Esophagus squamous epithelium (tissue), 5 donors: ENCODE results near the gene MORN5. TPM values are rescaled to one million over a fixed set of nuclear protein-coding genes. Genes with fewer than 3 reads are reported as not detected.

ENCODE experiments used
- DNase-seq: peaks from one replicate; lab custom pipeline; 2025; lab: John Stamatoyannopoulos, UW
- H3K27ac ChIP-seq, 4 donors: fragments of 200-600 bp; sonication (generic); one replicate each; pipeline ENCODE4 v1.5.1; 2016 to 2019; ENCODE audit warnings: mild to moderate bottlenecking in 1 of 4
- H3K27me3 ChIP-seq, 4 donors: fragments of 200-600 bp; sonication (generic); 1 replicate in 3 of 4; 2 replicates in 1 of 4; pipeline versions ENCODE4 v1.5.1 to v1.6.0; 2017 to 2021; ENCODE audit warnings: antibody characterized with exemption in 1 of 4
- H3K36me3 ChIP-seq, 3 donors: fragments of 200-600 bp; sonication (generic); one replicate each; pipeline ENCODE4 v1.5.1; 2016 to 2019
- H3K4me1 ChIP-seq, 3 donors: fragments of 200-600 bp; sonication (generic); one replicate each; pipeline ENCODE4 v1.5.1; 2017 to 2019
- H3K4me3 ChIP-seq, 4 donors: fragments of 200-600 bp; sonication (generic); 1 replicate in 3 of 4; 2 replicates in 1 of 4; pipeline ENCODE4 v1.5.1; 2016 to 2019; ENCODE audit warnings: mild to moderate bottlenecking in 2 of 4, moderate library complexity in 1 of 4
- H3K9me3 ChIP-seq, 3 donors: fragments of 200-600 bp; sonication (generic); one replicate each; pipeline ENCODE4 v1.5.1; 2016 to 2019
- POLR2A ChIP-seq, 4 donors: fragments of 450-650 bp; IDR thresholded peaks; one replicate each; pipeline ENCODE4 v1.6.1; 2017; ENCODE audit warnings: antibody characterized with exemption in 4 of 4, mild to moderate bottlenecking in 4 of 4, moderate library complexity in 3 of 4
- WGBS, 2 donors: methylation state at CpG; one replicate each; pipeline ENCODE4 v1.1.5; 2018; 5-methylcytosine and 5-hydroxymethylcytosine counted together
- intact Hi-C: fragments of 100-400 bp; cut with DNase I; formaldehyde crosslinking; loops from one replicate; pipeline ENCODE4 v1.15.0; 2022
- total RNA-seq, 4 donors: library from RNA; depleted of rRNA; stranded (reverse); fragments of >200 nt; gene quantifications; one replicate each; pipeline ENCODE4 v1.1.0, GENCODE V29; 2016
- TF ChIP-seq, protein P1 (sequence below), 6 experiments: fragments of 450-650 bp in 4 of 6; fragments of 200-600 bp in 2 of 6; sonication (generic) in 2 of 6; IDR thresholded peaks; one replicate each; pipeline ENCODE4 v1.5.1; 2016 to 2019; ENCODE audit warnings: antibody characterized with exemption in 6 of 6, mild to moderate bottlenecking in 4 of 6, moderate library complexity in 4 of 6
- donor health status: DM: yes; HTN: yes; CAD: no.

MORN5 gene
- total RNA-seq, 4 donors from 2014 or later, result not detected

DNA sequence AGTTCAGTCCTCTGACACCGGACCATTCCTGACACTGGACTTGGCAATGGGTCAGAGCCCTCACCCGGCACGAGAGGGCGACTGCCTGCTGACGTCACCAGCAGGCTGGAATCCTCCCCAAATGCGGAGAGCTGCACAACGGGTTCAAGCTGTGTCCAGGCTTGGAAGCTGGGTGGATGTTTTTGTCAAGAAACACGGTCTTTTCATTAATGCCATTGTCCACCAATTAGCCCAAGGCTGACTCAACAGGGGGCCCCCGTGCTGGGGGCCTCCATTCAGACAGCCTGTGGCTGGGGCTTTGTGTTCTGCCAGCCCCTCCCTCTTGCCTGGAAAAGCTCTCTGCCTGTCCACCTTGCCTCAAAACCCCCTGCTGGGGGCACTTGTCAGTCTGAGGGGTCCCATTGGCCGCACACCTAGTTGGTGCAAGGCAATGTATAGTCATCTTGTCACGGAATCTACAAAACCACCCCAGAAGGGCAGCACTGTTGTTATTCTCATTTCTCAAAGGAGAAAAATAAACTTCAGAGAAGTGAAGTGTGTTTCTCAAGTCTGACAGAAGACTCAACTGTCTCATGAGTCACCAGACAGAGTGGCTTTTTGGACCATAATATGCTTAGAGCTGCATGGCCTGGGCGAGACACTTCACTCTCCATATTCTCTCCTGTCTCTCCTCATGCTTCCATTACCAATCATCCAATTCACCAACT is 24.7 kb upstream of the MORN5 start:
- Histone ChIP-seq H3K36me3 (no peaks in the 10 kb centered on the region), H3K27me3 (peaks cover 0 to 9% (median 0%) of the 10 kb centered on the region in 4 donors), H3K9me3 (no peaks in the 10 kb centered on the region), H3K4me1 (peaks cover 0 to 23% (median 0%) of the 10 kb centered on the region in 3 donors), H3K4me3 (no peak overlapping the region), H3K27ac (peak overlapping the region in 1 of 4 donors; percentile 22)
- WGBS, 2 donors, result 39 to 62% methylated on average over 3 to 6 of the region's 12 CpGs
- no peak for DNase-seq
- TF ChIP-seq POLR2A (IDR thresholded peaks at IDR 0.05), result no peak
- TF ChIP-seq, protein P1, sequence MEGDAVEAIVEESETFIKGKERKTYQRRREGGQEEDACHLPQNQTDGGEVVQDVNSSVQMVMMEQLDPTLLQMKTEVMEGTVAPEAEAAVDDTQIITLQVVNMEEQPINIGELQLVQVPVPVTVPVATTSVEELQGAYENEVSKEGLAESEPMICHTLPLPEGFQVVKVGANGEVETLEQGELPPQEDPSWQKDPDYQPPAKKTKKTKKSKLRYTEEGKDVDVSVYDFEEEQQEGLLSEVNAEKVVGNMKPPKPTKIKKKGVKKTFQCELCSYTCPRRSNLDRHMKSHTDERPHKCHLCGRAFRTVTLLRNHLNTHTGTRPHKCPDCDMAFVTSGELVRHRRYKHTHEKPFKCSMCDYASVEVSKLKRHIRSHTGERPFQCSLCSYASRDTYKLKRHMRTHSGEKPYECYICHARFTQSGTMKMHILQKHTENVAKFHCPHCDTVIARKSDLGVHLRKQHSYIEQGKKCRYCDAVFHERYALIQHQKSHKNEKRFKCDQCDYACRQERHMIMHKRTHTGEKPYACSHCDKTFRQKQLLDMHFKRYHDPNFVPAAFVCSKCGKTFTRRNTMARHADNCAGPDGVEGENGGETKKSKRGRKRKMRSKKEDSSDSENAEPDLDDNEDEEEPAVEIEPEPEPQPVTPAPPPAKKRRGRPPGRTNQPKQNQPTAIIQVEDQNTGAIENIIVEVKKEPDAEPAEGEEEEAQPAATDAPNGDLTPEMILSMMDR (IDR thresholded peaks at IDR 0.05), result no peak
- intact Hi-C loops, result no loop called here

DNA sequence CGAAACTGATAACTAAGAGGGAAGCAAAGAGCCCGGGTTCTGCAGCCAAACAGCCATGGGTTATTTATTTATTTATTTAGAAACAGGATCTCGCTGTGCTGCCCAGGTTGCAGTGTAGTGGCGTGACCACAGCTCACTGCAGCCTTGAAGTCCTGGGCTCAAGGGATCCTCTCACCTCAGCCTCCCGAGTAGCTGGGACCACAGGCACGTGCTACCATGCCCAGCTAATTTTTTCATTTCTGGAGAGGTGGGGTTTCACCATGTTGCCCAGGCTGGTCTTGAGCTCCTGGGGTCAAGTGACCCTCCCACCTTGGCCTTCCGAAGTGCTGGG is 24.2 kb upstream of the MORN5 start:
- H3K4me3 ChIP-seq, result no peak overlapping the region
- DNase-seq, result no peak
- 83 to 98% methylated on average over 4 to 7 of the region's 7 CpGs for WGBS, 2 donors
- H3K27me3 ChIP-seq, result peaks cover 0 to 9% (median 0%) of the 10 kb centered on the region in 4 donors
- peaks cover 0 to 23% (median 0%) of the 10 kb centered on the region in 3 donors for H3K4me1 ChIP-seq
- intact Hi-C loops, result no loop called here
- no peak for TF ChIP-seq POLR2A (IDR thresholded peaks at IDR 0.05)
- TF ChIP-seq, protein P1 (IDR thresholded peaks at IDR 0.05), result no peak
- no peak overlapping the region for H3K27ac ChIP-seq
- H3K36me3 ChIP-seq, result no peaks in the 10 kb centered on the region
- no peaks in the 10 kb centered on the region for H3K9me3 ChIP-seq

DNA sequence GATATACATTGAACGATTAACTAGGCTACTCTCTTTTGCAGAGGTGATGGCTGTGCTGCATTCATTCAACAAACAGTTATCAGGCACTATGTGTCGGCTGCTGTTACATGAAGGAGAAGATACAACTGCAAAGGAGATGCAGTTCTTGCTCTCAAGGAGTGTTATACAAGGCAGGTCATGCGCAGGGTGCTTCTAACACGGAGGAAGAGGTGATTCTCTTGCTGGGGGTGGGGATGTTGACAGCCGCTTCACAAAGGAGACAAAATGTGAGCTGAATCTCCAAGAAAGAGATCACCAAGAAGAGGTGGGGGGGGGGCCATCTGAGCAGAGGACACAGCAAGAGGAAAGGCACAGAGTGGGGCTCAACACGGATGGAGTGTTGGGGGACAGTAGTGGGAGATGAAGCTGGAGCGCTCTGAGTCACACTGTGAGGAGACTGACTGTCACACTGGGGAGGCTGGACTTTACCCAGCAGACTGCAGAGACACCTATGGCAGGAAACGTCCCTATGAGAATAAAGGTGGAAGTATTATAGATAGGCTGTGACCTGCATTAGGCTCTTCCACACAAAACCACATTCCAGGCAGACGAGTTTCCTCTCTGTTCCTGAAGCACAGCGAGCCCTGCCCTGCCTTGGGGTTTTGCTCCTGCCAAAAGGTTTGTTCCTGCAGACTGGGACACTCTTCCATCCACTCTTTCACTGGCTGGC is 21.0 kb upstream of the MORN5 start:
- TF ChIP-seq POLR2A (IDR thresholded peaks at IDR 0.05), result no peak
- TF ChIP-seq, protein P1 (IDR thresholded peaks at IDR 0.05), result no peak
- peaks cover 0 to 27% (median 0%) of the 10 kb centered on the region in 3 donors for H3K36me3 ChIP-seq
- intact Hi-C loops, result no loop called here
- H3K4me1 ChIP-seq, result peaks cover 0 to 15% (median 0%) of the 10 kb centered on the region in 3 donors
- H3K4me3 ChIP-seq, result no peak overlapping the region
- H3K9me3 ChIP-seq, result no peaks in the 10 kb centered on the region
- no peaks in the 10 kb centered on the region for H3K27me3 ChIP-seq
- WGBS, 2 donors, result 68 to 70% methylated on average over 10 of the region's 10 CpGs
- no peak overlapping the region for H3K27ac ChIP-seq
- no peak for DNase-seq

DNA sequence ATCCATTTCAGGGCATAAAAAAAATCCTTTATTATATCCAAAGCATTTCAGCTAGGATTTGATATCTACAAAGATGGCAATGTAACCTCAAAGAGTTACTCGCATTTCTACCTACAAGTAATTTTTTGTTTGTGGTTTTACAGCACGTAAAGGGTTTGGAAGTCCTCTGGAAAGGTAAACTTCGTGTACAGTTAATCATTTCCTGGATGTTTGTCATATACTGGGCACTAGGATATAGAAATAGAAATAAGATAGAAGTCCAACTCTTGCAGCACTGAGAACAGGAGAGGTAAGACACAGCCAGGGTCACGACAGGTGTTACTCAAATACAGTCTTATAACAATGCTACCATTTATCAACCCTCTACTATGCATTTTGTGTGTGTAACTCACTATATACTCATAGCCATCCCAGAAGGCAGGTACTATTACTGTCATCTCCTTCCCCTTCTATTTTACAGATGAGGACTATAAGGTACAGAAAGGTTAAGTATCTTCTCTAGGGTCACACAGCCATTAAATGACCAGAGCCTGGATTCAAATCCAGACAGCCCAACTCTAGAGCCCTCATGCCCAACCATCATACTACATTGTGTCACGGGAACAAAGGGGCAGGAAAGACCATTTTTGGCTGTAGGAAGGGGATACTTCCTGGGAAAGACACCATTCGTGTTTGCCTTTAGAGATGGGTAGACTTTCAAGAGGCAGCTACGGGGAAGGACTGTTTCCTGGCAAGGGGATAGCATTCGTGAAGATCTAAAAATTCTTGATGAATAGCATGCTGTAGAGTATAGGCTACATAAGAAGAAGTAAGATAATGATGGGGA is 19.1 kb upstream of the MORN5 start:
- TF ChIP-seq POLR2A (IDR thresholded peaks at IDR 0.05), result no peak
- TF ChIP-seq, protein P1 (IDR thresholded peaks at IDR 0.05), result no peak
- Histone ChIP-seq H3K27ac (peak overlapping the region in 1 of 4 donors; percentile 29), H3K9me3 (no peaks in the 10 kb centered on the region), H3K4me1 (peaks cover 0 to 4% (median 0%) of the 10 kb centered on the region in 3 donors), H3K27me3 (no peaks in the 10 kb centered on the region), H3K36me3 (peaks cover 0 to 46% (median 0%) of the 10 kb centered on the region in 3 donors), H3K4me3 (no peak overlapping the region)
- 71 to 77% methylated on average over 8 of the region's 8 CpGs for WGBS, 2 donors
- no peak for DNase-seq
- intact Hi-C loops, result no loop called here
